Liver (tissue), 9 donors: ENCODE measurements around the gene VDR. TPM values are rescaled to one million over a fixed set of nuclear protein-coding genes. Genes with fewer than 3 reads are reported as not detected.

Source experiments
- DNase-seq: peaks from one replicate; pipeline ENCODE4 v3.0.0-alpha.2; 2017; ENCODE audit warnings: low spot score
- H3K27ac ChIP-seq, 2 donors: one replicate each; pipeline ENCODE4 v1.7.0; 2013; ENCODE audit warnings: inconsistent platforms in 2 of 2, low read length in 2 of 2, control low read depth in 1 of 2, low read depth in 1 of 2, mild to moderate bottlenecking in 1 of 2
- H3K27me3 ChIP-seq, 4 donors: one replicate each; pipeline versions ENCODE4 v1.6.1 to v1.7.0; 2013; ENCODE audit warnings: low read length in 3 of 4, inconsistent platforms in 1 of 4, mild to moderate bottlenecking in 1 of 4, moderate library complexity in 1 of 4; ENCODE audit not compliant: control insufficient read depth in 4 of 4, insufficient read depth in 4 of 4
- H3K36me3 ChIP-seq, 4 donors: one replicate each; pipeline versions ENCODE4 v1.6.1 to v1.7.0; 2013; ENCODE audit warnings: low read length in 3 of 4, mild to moderate bottlenecking in 3 of 4, low read depth in 1 of 4, moderate library complexity in 1 of 4; ENCODE audit not compliant: control insufficient read depth in 4 of 4, insufficient read depth in 3 of 4
- H3K4me1 ChIP-seq, 4 donors: one replicate each; pipeline versions ENCODE4 v1.6.1 to v1.7.0; 2013; ENCODE audit warnings: low read length in 3 of 4, mild to moderate bottlenecking in 3 of 4, moderate library complexity in 1 of 4; ENCODE audit not compliant: control insufficient read depth in 4 of 4, insufficient read depth in 4 of 4
- H3K4me3 ChIP-seq, 3 donors: one replicate each; pipeline versions ENCODE4 v1.6.1 to v1.7.0; 2013; ENCODE audit warnings: low read length in 3 of 3, control low read depth in 1 of 3, low read depth in 1 of 3, mild to moderate bottlenecking in 1 of 3
- H3K9ac ChIP-seq, 2 donors: one replicate each; pipeline ENCODE4 v1.7.0; 2013; ENCODE audit warnings: low read length in 2 of 2, mild to moderate bottlenecking in 2 of 2, moderate library complexity in 2 of 2, control low read depth in 1 of 2, low read depth in 1 of 2
- H3K9me3 ChIP-seq, 4 donors: one replicate each; pipeline versions ENCODE4 v1.6.1 to v1.7.0; 2013; ENCODE audit warnings: low read length in 3 of 4; ENCODE audit not compliant: control insufficient read depth in 4 of 4
- ATF3 ChIP-seq: IDR thresholded peaks from 2 replicates; pipeline ENCODE4 v1.6.1; 2016; ENCODE audit warnings: antibody characterized with exemption
- EGR1 ChIP-seq, 2 donors: IDR thresholded peaks; 2 replicates each; pipeline ENCODE4 v1.6.1; 2016 to 2018; ENCODE audit warnings: antibody characterized with exemption in 2 of 2, low read depth in 2 of 2
- FOXA1 ChIP-seq: IDR thresholded peaks from 2 replicates; pipeline ENCODE4 v1.6.1; 2016; ENCODE audit warnings: antibody characterized with exemption
- FOXA2 ChIP-seq: IDR thresholded peaks from 2 replicates; pipeline ENCODE4 v1.6.1; 2016; ENCODE audit warnings: antibody characterized with exemption
- GABPA ChIP-seq, 2 donors: IDR thresholded peaks in 1 of 2; conservative IDR thresholded peaks in 1 of 2; 2 replicates each; pipeline ENCODE4 v1.6.1; 2016; ENCODE audit warnings: antibody characterized with exemption in 2 of 2, mild to moderate bottlenecking in 1 of 2, moderate library complexity in 1 of 2
- HNF4A ChIP-seq, 2 donors: conservative IDR thresholded peaks; 2 replicates each; pipeline ENCODE4 v1.6.1; 2016; ENCODE audit warnings: antibody characterized with exemption in 2 of 2, mild to moderate bottlenecking in 2 of 2
- JUND ChIP-seq, 2 donors: IDR thresholded peaks; 2 replicates each; pipeline ENCODE4 v1.6.1; 2016; ENCODE audit warnings: antibody characterized with exemption in 2 of 2
- NR2F2 ChIP-seq: IDR thresholded peaks from 2 replicates; pipeline ENCODE4 v1.6.1; 2016; ENCODE audit warnings: antibody characterized with exemption
- RAD21 ChIP-seq, 2 donors: IDR thresholded peaks; 2 replicates each; pipeline ENCODE4 v1.6.1; 2016; ENCODE audit warnings: antibody characterized with exemption in 2 of 2, mild to moderate bottlenecking in 2 of 2
- REST ChIP-seq: IDR thresholded peaks from 2 replicates; pipeline ENCODE4 v1.6.1; 2016; ENCODE audit warnings: antibody characterized with exemption, mild to moderate bottlenecking
- RXRA ChIP-seq, 2 donors: IDR thresholded peaks; 2 replicates each; pipeline ENCODE4 v1.6.1; 2017 to 2018; ENCODE audit warnings: antibody characterized with exemption in 2 of 2, mild to moderate bottlenecking in 1 of 2
- YY1 ChIP-seq: IDR thresholded peaks from 2 replicates; pipeline ENCODE4 v1.6.1; 2016; ENCODE audit warnings: antibody characterized with exemption, mild to moderate bottlenecking
- ZBTB33 ChIP-seq: IDR thresholded peaks from 2 replicates; pipeline ENCODE4 v1.6.1; 2016; ENCODE audit warnings: antibody characterized with exemption
- WGBS: extraction: QIAGEN DNeasy Blood & Tissue Kit; methylation state at CpG from one replicate; pipeline ENCODE4 v1.1.7; 2013; 5-methylcytosine and 5-hydroxymethylcytosine counted together
- polyA plus RNA-seq, 2 donors: library from polyadenylated mRNA; stranded (reverse) in 1 of 2; unstranded in 1 of 2; fragments of 200-250 nt in 1 of 2; fragments of >200 nt in 1 of 2; fragmentation: Nextera tagmentation in 1 of 2; extraction: Ambion mirVana in 1 of 2; gene quantifications; one replicate each; pipeline versions ENCODE4 v1.2.1 to v1.2.3, GENCODE V29; 2013 to 2015
- total RNA-seq, 2 donors: library from RNA; depleted of rRNA; stranded (reverse); fragments of >200 nt; gene quantifications; one replicate each; pipeline ENCODE4 v1.2.3, GENCODE V29; 2014
- TF ChIP-seq, protein P1 (sequence below): fragments of 150-350 bp; IDR thresholded peaks from 2 replicates; pipeline ENCODE4 v1.5.1; 2017; ENCODE audit warnings: improper control_type of control experiment, low read depth, low read length; ENCODE audit not compliant: missing input control
- TF ChIP-seq, protein P2 (sequence below): IDR thresholded peaks from 2 replicates; pipeline ENCODE4 v1.6.1; 2016; ENCODE audit warnings: antibody characterized with exemption
- donor health status: healthy.
- donor health status: healthy.
- donor health status: healthy.
- donor health status: healthy.
- donor health status: healthy.

VDR gene
- total and polyA plus RNA-seq, 4 donors = 0.25 to 0.47 (median 0.35) TPM

GRCh38 chr12:47860279-47860841 is 44.4 kb downstream of the VDR start:
- H3K27ac ChIP-seq = no peak overlapping the region
- WGBS = 92% methylated on average over 7 of the region's 7 CpGs
- H3K36me3 ChIP-seq = no peaks in the 10 kb centered on the region
- H3K27me3 ChIP-seq = no peaks in the 10 kb centered on the region
- TF ChIP-seq, protein P1, sequence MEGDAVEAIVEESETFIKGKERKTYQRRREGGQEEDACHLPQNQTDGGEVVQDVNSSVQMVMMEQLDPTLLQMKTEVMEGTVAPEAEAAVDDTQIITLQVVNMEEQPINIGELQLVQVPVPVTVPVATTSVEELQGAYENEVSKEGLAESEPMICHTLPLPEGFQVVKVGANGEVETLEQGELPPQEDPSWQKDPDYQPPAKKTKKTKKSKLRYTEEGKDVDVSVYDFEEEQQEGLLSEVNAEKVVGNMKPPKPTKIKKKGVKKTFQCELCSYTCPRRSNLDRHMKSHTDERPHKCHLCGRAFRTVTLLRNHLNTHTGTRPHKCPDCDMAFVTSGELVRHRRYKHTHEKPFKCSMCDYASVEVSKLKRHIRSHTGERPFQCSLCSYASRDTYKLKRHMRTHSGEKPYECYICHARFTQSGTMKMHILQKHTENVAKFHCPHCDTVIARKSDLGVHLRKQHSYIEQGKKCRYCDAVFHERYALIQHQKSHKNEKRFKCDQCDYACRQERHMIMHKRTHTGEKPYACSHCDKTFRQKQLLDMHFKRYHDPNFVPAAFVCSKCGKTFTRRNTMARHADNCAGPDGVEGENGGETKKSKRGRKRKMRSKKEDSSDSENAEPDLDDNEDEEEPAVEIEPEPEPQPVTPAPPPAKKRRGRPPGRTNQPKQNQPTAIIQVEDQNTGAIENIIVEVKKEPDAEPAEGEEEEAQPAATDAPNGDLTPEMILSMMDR = no peak
- TF ChIP-seq HNF4A (conservative IDR thresholded peaks at IDR 0.05) (no peak), NR2F2 (no peak), REST (no peak), RXRA (IDR thresholded peaks at IDR 0.05) (no peak), ATF3 (no peak), JUND (IDR thresholded peaks at IDR 0.05) (no peak)
- TF ChIP-seq, protein P2, sequence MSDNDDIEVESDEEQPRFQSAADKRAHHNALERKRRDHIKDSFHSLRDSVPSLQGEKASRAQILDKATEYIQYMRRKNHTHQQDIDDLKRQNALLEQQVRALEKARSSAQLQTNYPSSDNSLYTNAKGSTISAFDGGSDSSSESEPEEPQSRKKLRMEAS = no peak
- no peak for DNase-seq
- no peak overlapping the region for H3K9ac ChIP-seq
- H3K9me3 ChIP-seq = no peaks in the 10 kb centered on the region
- no peak overlapping the region for H3K4me3 ChIP-seq
- H3K4me1 ChIP-seq = peaks cover 16 to 49% (median 38%) of the 10 kb centered on the region in 4 donors

DNA sequence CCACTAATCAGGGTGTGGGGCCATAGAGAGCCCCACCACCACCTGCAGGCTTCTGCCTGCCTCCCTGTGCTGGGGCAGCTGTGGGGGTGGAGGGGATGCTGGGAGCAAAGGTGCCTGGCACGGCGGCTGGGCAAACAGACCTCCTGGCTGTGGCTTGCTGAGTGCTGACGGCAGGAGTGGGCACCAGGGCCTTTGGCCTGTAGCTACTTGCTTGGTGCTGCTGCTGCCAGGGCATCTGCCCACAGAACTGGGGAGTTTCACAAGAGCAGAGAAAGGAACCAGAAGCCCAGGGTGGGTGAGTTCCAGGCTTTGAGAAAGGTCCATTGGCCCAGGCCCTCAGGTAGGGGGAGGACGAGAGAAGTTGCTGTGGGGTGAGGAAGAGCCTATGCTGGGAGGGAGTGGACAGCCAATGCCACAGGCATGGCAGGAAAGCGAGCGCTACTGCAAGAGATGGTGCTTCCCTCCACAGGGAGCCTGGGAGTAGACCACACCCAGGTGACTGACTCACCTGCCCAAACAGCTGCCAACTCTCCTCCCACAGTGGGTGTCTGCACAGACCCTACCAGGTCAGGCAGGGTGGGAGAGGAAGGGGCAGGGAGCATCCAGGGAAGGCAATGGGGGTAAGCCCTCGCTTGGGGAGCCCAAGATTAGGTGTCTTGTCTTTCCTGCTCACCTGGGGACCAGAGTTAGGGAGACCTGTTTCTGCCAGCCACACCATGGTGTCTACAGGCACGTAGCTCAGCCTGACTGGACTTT is 46.1 kb downstream of the VDR start:
- Histone ChIP-seq H3K4me3 (no peak overlapping the region), H3K4me1 (peaks cover 16 to 42% (median 31%) of the 10 kb centered on the region in 4 donors), H3K27me3 (no peaks in the 10 kb centered on the region), H3K9me3 (no peaks in the 10 kb centered on the region), H3K27ac (peak overlapping the region; percentile 59 to 72), H3K36me3 (no peaks in the 10 kb centered on the region), H3K9ac (no peak overlapping the region)
- no peak for DNase-seq
- 62% methylated on average over 8 of the region's 8 CpGs for WGBS
- TF ChIP-seq ZBTB33 (peak; percentile 71), EGR1 (IDR thresholded peaks at IDR 0.05; ENCODE audit: low read depth in 2 of 2) (peak; percentile 37 to 55), REST (peak; percentile 60), YY1 (peak; percentile 58), NR2F2 (no peak), HNF4A (conservative IDR thresholded peaks at IDR 0.05) (peak; percentile 81 to 89), RXRA (IDR thresholded peaks at IDR 0.05) (peak; percentile 87 to 92), FOXA1 (peak; percentile 71), GABPA (IDR thresholded peaks at IDR 0.05 in 1 of 2, conservative IDR thresholded peaks at IDR 0.05 in 1 of 2) (no peak), FOXA2 (no peak), RAD21 (IDR thresholded peaks at IDR 0.05) (peak in 1 of 2 donors; percentile 43)
- TF ChIP-seq, protein P1 = no peak
- TF ChIP-seq, protein P2 = peak; percentile 69
